Stomach (tissue), 9 donors: ENCODE results near the gene MYL5. TPM values are rescaled to one million over a fixed set of nuclear protein-coding genes. Genes with fewer than 3 reads are reported as not detected.
A peak's percentile ranks its signal among the peaks of the same experiment; 100 is the strongest.
"Not testable (repeated sequence)": the region's sequence is repeated elsewhere in the genome, so short reads cannot be mapped to it uniquely, and the experiment has no call there.

ENCODE experiments used
- DNase-seq, 2 donors: peaks; one replicate each; pipeline versions ENCODE4 v3.0.0 to v3.0.0-alpha.2; 2013 to 2019
- H3K27ac ChIP-seq, 5 donors: fragments of 200-600 bp in 4 of 5; sonication (generic) in 4 of 5; one replicate each; pipeline ENCODE4 v1.5.1; 2013 to 2019; ENCODE audit warnings: mild to moderate bottlenecking in 1 of 5, moderate library complexity in 1 of 5
- H3K27me3 ChIP-seq, 3 donors: fragments of 200-600 bp; sonication (generic); one replicate each; pipeline ENCODE4 v1.5.1; 2017 to 2019; ENCODE audit warnings: mixed run types in 1 of 3
- H3K36me3 ChIP-seq, 4 donors: fragments of 200-600 bp; sonication (generic); 1 replicate in 3 of 4; 2 replicates in 1 of 4; pipeline ENCODE4 v1.5.1; 2016 to 2019
- H3K4me1 ChIP-seq, 4 donors: fragments of 200-600 bp; sonication (generic); one replicate each; pipeline ENCODE4 v1.5.1; 2016 to 2019
- H3K4me3 ChIP-seq, 4 donors: fragments of 200-600 bp; sonication (generic) in 3 of 4; one replicate each; pipeline ENCODE4 v1.5.1; 2016 to 2019; ENCODE audit warnings: mild to moderate bottlenecking in 1 of 4
- H3K9me3 ChIP-seq, 4 donors: fragments of 200-600 bp; sonication (generic); one replicate each; pipeline ENCODE4 v1.5.1; 2016 to 2019
- EP300 ChIP-seq: sonication (generic); formaldehyde crosslinking; IDR thresholded peaks from one replicate; pipeline ENCODE4 v1.6.1; 2017; ENCODE audit warnings: antibody characterized with exemption
- POLR2A ChIP-seq, 4 donors: fragments of 450-650 bp; IDR thresholded peaks; one replicate each; pipeline ENCODE4 v1.6.1; 2016; ENCODE audit warnings: antibody characterized with exemption in 4 of 4, control low read depth in 2 of 4, mild to moderate bottlenecking in 1 of 4, moderate library complexity in 1 of 4
- POLR2AphosphoS5 ChIP-seq, 3 donors: sonication (generic); formaldehyde crosslinking; IDR thresholded peaks; one replicate each; pipeline ENCODE4 v1.6.1; 2016; ENCODE audit warnings: antibody characterized with exemption in 3 of 3
- WGBS, 5 donors: extraction: QIAGEN DNeasy Blood & Tissue Kit in 3 of 5; methylation state at CpG; one replicate each; pipeline versions ENCODE4 v1.1.5 to v1.1.7; 2013 to 2018; 5-methylcytosine and 5-hydroxymethylcytosine counted together
- intact Hi-C: fragments of 100-400 bp; cut with DNase I; formaldehyde crosslinking; loops from one replicate; pipeline ENCODE4 v1.15.1; 2023; ENCODE audit warnings: low total_unique reads
- polyA plus RNA-seq, 3 donors: library from polyadenylated mRNA; stranded (reverse); fragments of 200-250 nt; gene quantifications; one replicate each; pipeline ENCODE4 v1.2.3, GENCODE V29; 2013
- total RNA-seq, 5 donors: library from RNA; depleted of rRNA; stranded (reverse); fragments of >200 nt; gene quantifications; one replicate each; pipeline versions ENCODE4 v1.1.0 to v1.2.3, GENCODE V29; 2014 to 2016
- TF ChIP-seq, protein P1 (sequence below), 7 experiments: fragments of 450-650 bp in 4 of 7; fragments of 200-600 bp in 3 of 7; sonication (generic) in 3 of 7; IDR thresholded peaks; one replicate each; pipeline ENCODE4 v1.5.1; 2016 to 2019; ENCODE audit warnings: antibody characterized with exemption in 7 of 7, control low read depth in 2 of 7, mild to moderate bottlenecking in 1 of 7
- donor health status: healthy with polysubstance abuse.
- donor health status: Bipolar disorder and iron deficiency.
- donor health status: healthy.

Gene MYL5
- total and polyA plus RNA-seq, 8 donors, result 7.0 to 148 (median 16.2) TPM

- TF ChIP-seq EP300, result no peak
- peak in 1 of 3 donors; percentile 11 for TF ChIP-seq POLR2AphosphoS5 (IDR thresholded peaks at IDR 0.05)
- peak; percentile 49 to 70 for DNase-seq
- intact Hi-C loops, result no loop called here
- H3K4me3 ChIP-seq, result peak overlapping the region; percentile 46 to 55 (median 54)
- H3K4me1 ChIP-seq, result peaks cover 39 to 53% (median 44%) of the 10 kb centered on the region in 4 donors
- 50 to 67% (median 58%) methylated on average over 22 to 26 of the region's 26 CpGs for WGBS, 5 donors
- peaks cover 0 to 9% (median 8%) of the 10 kb centered on the region in 4 donors for H3K36me3 ChIP-seq
- H3K27ac ChIP-seq, result peak overlapping the region; percentile 77 to 90 (median 84)
- H3K9me3 ChIP-seq, result no peaks in the 10 kb centered on the region
- H3K27me3 ChIP-seq, result no peaks in the 10 kb centered on the region
These were observed 13.9 kb downstream of the MYL5 start for GRCh38 chr4:687971-688853.

- intact Hi-C loops, result no loop called here
- peak within 1 kb of the TSS; percentile 77 to 90 (median 84) for H3K27ac ChIP-seq
- H3K9me3 ChIP-seq, result no peaks in the 10 kb centered on the region
- peak; percentile 53 to 59 for DNase-seq
- peaks cover 0 to 9% (median 8%) of the 10 kb centered on the region in 4 donors for H3K36me3 ChIP-seq
- no peaks in the 10 kb centered on the region for H3K27me3 ChIP-seq
- TF ChIP-seq POLR2AphosphoS5 (IDR thresholded peaks at IDR 0.05), result peak in 1 of 3 donors; percentile 37
- TF ChIP-seq, protein P1, sequence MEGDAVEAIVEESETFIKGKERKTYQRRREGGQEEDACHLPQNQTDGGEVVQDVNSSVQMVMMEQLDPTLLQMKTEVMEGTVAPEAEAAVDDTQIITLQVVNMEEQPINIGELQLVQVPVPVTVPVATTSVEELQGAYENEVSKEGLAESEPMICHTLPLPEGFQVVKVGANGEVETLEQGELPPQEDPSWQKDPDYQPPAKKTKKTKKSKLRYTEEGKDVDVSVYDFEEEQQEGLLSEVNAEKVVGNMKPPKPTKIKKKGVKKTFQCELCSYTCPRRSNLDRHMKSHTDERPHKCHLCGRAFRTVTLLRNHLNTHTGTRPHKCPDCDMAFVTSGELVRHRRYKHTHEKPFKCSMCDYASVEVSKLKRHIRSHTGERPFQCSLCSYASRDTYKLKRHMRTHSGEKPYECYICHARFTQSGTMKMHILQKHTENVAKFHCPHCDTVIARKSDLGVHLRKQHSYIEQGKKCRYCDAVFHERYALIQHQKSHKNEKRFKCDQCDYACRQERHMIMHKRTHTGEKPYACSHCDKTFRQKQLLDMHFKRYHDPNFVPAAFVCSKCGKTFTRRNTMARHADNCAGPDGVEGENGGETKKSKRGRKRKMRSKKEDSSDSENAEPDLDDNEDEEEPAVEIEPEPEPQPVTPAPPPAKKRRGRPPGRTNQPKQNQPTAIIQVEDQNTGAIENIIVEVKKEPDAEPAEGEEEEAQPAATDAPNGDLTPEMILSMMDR (IDR thresholded peaks at IDR 0.05), result no peak
- peak within 1 kb of the TSS; percentile 46 to 55 (median 54) for H3K4me3 ChIP-seq
- 6 to 15% (median 8%) methylated on average over 29 to 59 of the region's 59 CpGs for WGBS, 5 donors
- peaks cover 40 to 45% (median 41%) of the 10 kb centered on the region in 4 donors for H3K4me1 ChIP-seq
These were observed 14.7 kb downstream of the MYL5 start, which contains the start of gene SLC49A3 for GRCh38 chr4:688854-689681. Gene SLC49A3, minus strand, starts transcription at chr4:689151. Its CDS starts 24 bp downstream, at chr4:689127.

- Histone ChIP-seq H3K4me1 (peaks cover 39 to 45% (median 42%) of the 10 kb centered on the region in 4 donors), H3K27ac (peak overlapping the region; percentile 77 to 90 (median 84)), H3K4me3 (peak overlapping the region; percentile 46 to 55 (median 54)), H3K9me3 (no peaks in the 10 kb centered on the region), H3K36me3 (peaks cover 0 to 9% (median 8%) of the 10 kb centered on the region in 4 donors), H3K27me3 (no peaks in the 10 kb centered on the region)
- WGBS, 5 donors, result 51 to 59% (median 58%) methylated on average over 8 of the region's 8 CpGs
- intact Hi-C loops, result no loop called here
- TF ChIP-seq, protein P1 (IDR thresholded peaks at IDR 0.05), result no peak
- TF ChIP-seq EP300 (no peak), POLR2A (IDR thresholded peaks at IDR 0.05) (no peak), POLR2AphosphoS5 (IDR thresholded peaks at IDR 0.05) (no peak)
- peak in 1 of 2 donors; percentile 28 for DNase-seq
These were observed 15.4 kb downstream of the MYL5 start for GRCh38 chr4:689723-690122.

DNA sequence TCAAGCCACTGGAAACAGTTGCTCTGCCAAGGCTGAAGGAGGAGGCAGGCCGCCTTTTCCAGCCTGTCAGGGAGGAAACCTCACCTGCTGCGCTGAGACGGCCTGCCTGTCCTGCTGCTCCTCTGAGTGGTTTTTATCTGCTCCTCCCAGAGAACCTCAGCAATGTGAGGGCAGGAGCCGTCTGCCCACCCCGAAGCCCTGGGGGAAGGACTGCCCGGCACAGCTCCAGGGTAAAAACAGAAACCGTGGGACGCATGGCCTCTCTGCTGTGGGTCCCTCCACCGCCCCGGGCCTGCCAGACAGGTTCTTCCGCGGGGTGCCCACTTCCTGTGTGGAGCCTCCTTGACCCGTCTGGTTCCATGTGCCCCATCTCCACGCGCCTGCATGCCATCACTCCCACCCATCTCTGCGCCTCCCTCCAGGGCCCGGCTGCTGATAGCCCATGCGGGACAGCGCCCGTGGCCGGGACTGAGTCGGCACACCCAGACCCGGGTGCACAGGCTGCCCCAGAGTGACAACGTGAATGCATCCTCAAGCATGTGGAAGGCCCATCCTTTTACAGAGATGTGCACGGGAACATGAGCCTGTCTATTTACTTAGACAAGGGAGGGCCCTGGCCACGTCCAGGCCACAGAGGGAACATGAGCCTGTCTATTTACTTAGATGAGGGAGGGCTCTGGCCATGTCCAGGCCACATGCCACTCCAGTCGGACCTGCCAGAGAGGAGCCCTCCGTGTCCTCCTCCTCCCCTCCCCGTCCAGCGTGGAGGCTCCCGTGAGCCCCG lies 18.6 kb downstream of the MYL5 start:
- TF ChIP-seq POLR2AphosphoS5 (IDR thresholded peaks at IDR 0.05), result no peak
- TF ChIP-seq, protein P1 (IDR thresholded peaks at IDR 0.05), result no peak
- TF ChIP-seq POLR2A (IDR thresholded peaks at IDR 0.05), result no peak
- no peak for TF ChIP-seq EP300
- WGBS, 5 donors, result 67 to 82% (median 77%) methylated on average over 27 to 32 of the region's 32 CpGs
- intact Hi-C loops, result no loop called here
- H3K4me1 ChIP-seq, result peaks cover 23 to 27% (median 24%) of the 10 kb centered on the region in 4 donors
- no peaks in the 10 kb centered on the region for H3K27me3 ChIP-seq
- H3K4me3 ChIP-seq, result no peak overlapping the region
- H3K27ac ChIP-seq, result no peak overlapping the region
- no peaks in the 10 kb centered on the region for H3K9me3 ChIP-seq
- DNase-seq, result no peak
- no peaks in the 10 kb centered on the region for H3K36me3 ChIP-seq

DNA sequence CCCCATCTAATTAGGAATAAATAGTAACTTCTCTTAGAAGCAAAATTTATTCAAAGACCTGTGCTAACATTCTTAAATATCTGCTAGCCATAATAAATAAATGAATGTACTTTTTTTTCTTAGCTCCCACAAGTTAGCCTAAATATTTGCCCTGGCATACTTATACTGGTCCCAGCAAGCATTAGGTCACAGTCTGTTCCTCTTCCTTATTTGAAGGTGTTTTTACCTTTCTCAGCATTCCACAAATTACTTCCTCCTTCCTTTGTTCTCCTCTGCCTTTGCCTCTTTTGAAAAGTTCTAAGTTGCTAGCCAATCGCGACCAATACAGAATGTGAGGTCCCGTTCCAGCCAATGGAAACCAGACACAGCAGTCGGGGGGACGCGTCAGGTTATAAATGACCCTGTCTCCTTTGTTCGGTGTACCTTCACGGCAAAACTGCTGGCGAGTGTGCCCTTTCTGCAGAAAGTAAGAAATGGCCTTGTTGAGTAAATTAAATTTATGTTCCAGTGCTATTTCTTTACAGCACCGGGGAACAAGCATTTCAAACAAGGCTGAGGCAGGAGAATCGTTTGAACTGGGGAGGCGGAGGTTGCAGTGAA lies 20.1 kb downstream of the MYL5 start:
- H3K4me3 ChIP-seq, H3K9me3 ChIP-seq, H3K27me3 ChIP-seq, intact Hi-C loops, DNase-seq, H3K36me3 ChIP-seq: not testable (repeated sequence)
- 69 to 86% (median 80%) methylated on average over 12 of the region's 12 CpGs for WGBS, 5 donors
- Histone ChIP-seq H3K4me1 (peaks cover 9 to 18% (median 14%) of the 10 kb centered on the region in 4 donors), H3K27ac (peak overlapping the region in 1 of 5 donors; percentile 28)
